HG02852 (cell line): Measurements from ENCODE around the gene PRPF6.

Source experiments
- ATAC-seq: cut with Tn5 transposase; IDR thresholded peaks from one replicate; pipeline ENCODE4 v1.9.1; 2021; ENCODE audit warnings: mild to moderate bottlenecking, moderate library complexity; ENCODE audit not compliant: unreplicated experiment

PRPF6 gene

DNA sequence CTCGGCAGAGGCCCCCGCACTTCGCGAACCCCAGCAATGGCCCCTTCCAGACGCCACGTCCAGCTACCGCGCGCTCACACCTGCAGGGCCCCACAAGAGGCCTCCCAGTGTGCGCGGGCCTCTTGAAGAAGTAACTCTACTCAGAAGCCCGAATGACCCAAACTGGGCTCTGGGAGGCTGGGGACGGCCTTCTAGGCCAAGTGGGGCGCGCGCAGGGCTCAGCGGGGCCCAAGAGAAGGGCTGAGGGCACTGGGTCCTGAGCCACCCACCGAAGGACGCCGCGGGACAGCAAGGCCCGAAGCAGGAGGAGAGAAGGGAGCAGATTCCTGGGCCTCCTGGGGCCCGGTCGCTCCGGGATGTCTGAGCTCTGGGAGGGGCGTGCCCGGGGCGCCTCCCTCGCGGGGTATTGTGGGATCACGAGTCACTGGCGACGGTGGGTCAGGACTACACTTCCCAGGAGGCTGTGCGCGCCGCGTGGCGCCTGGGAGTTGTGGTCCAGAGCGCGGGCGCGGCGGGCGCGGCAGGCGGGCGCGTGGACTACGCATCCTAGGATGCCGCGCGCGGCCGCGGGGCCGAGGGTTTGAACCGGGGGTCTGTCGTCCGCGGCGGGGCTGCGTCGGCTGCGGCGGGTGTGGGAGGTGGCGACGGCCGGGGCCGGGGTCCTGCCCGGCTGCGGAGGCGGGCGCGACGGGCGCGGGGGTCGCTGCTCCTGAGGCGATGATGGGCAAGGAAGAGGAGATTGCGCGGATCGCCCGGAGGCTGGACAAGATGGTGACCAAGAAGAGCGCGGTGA lies 81.9 kb downstream of the PRPF6 start, which contains the start of gene TCEA2:
TCEA2 (plus strand) TSS at position 603 of the 793 bp plus-strand sequence; CDS start at position 718, 115 bp downstream.
- peak; percentile 89 for ATAC-seq

DNA sequence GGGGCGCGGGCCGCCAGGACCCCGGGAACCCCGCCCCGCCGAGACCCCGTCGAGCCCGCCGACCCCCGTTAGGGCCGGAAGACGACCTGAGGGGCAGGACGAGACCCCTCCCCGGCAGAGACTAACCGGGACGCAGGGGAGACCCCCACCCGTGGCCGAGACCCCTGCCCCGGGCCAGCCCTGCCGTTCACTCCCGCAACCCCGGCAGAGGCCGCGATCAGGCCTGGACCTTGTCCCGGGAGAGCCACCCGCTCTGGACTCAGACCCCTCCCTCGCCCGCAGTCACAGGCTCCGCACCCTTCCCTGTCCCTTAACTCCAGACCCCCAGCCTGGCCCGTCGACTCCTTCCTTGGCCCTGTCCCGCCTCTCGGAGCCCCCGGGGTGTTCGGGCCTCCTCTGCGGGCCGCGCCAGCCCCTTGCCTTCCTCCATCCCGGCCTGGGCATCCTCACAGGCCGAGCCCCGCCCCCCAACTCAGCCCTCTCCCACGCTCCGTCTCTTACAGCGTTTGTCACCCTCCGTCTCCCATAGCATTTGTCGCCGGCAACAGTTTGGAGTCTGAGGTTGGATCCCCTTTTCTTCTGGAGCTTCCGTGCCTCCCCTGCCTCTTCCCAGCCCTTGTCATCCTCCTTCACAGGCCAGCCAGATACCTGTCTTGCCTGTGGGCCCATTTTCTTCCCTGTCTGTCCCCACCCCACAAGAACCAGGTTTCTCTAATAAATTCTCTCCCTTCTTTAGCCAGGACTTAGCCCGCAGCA lies 82.6 kb downstream of the PRPF6 start:
- no peak for ATAC-seq

GRCh38 chr20:64064145-64064698 lies 83.3 kb downstream of the PRPF6 start:
- no peak for ATAC-seq

DNA sequence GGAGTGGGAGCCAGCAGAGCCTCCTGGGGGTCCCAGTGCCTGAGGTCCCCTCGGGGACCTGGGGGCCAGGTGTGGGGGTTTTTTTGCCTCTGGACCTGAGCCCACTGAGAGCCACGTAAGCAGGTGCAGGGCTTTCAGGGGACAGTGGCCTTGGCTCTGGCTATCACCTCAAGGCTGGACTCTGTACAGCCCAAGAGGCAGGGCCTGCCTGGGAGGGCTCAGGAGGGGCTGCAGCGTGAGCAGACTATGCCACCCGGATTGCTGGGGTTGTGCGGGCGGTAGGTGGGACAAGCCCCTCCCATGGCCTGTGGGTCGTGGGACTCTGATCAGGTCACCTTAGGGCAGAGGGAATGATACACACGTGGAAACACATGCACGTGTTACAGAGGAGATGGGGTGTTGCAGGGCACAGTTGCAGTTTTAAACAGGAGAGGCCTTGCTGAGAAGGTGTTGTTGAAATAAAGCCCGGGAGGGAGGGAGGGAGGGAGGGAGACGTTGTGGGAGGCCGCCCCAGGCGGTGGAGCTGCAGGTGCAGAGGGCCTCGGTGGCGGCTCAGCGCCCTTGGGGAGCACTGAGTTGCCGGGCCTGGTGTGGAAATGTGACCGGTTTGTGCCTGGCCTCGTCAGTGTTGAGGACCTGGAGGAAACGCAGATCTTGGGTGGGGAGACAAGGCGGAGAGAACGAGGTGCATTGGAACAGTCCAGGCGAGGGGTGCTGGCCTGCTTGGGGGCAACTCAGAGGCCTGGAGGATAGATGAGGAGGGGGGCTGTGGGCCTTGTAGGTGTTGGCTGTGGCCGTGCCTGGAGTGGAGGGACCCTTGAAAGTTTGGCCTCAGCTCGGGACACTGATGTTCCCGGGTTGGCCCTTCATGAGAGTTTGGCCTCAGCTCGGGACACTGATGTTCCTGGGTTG lies 84.4 kb downstream of the PRPF6 start:
- ATAC-seq = no peak

- ATAC-seq = no peak
Observed at GRCh38 chr20:64065974-64066343, 85.0 kb downstream of the PRPF6 start.

DNA sequence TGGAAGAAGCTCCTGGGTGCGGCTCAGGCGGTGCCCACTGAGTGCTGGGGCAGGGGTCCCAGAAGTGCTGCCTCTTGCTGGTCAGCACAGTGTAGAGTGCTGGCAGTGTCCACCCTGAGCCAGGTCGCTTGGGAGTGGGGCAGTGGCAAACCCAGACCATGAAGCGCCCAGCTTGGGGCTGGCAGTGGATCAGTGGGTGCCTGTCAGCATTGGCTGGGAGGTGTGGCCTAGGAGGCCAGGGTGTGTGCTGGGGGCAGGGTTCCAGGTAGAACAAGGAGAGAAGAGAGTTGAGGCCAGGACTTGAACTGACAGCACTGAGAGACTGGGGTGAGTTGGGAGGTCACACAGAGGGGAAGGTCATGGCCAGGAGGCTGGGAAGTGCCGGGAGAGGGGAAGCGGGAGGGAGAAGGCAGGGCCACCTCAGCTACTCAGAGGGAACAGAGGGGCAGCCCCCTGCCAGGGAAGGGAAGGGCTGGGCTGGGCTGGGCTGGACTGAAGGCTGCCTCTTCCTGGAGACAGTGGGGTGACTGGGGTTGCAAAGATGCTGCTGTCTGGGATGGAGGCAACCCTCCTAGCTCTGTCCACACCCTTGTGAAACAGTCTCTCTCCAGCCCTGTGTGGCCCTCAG lies 86.2 kb downstream of the PRPF6 start:
- no peak for ATAC-seq

DNA sequence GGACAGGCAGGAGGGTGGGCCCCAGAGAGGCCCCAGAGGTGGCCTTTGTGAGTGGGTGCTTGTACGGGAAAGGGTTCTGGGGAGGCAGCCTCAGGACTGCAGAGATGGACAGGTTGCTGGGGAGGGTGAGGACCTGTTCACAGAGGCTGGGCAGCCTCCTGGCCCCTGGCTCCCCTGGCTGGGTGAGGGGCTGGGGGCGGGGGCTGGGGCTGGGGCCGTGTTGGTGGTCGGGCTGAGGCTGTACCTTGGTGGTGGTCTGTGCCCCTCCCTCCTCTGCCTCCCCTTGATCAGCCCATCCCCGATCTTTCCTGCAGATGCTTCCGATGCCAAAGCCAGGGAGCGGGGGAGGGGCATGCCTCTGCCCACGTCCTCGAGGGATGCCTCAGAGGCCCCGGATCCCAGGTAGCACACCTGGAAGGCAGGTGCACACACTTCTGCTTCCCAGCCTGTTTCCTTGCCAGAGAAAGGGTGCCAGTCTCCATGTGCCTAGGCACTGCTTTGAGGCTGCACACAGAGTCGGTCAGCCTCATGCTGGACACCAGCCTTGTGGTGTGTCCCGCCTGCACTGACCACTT lies 86.9 kb downstream of the PRPF6 start:
- ATAC-seq = no peak

DNA sequence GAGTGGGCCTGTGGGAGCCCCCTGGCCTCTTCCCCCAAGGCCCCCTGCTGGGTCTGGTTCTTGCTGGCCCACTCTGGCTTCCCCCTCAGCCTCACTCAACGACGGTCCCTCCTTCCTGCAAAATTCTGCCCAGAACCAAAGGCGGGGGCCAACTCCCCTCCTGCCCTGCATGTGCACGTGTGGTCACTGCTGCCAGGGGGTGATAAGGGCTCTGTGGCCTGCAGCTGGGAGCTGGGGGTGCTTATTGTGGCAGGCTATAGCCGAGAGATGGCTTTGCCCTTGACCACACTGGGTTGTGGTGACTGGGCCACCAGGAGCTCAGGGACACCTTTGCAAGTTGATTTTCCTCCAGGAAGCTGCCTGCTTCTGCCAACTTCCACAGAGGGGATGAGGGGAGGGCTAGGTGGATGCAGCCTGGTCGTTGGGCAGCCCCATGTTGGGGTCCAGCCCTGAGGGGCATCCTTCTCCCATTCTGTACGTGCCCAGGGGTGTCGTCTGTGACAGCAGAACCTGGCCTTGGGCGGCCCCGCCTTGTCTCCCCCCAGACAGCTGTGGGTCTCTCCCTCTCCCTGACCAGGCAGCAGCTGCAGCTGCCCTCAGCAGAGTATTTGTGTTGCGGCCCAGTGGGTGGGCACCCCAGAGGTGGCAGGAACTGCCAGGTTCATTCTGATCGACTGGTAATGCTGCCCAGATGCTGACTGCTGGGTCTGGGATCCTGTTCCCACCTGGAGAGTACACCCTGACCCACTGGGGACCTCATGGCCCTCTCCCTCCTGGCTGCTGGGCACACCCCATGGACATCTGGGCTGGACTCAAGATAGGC lies 87.7 kb downstream of the PRPF6 start:
- ATAC-seq = no peak

GRCh38 chr20:64069209-64069613 lies 88.3 kb downstream of the PRPF6 start:
- ATAC-seq = no peak

DNA sequence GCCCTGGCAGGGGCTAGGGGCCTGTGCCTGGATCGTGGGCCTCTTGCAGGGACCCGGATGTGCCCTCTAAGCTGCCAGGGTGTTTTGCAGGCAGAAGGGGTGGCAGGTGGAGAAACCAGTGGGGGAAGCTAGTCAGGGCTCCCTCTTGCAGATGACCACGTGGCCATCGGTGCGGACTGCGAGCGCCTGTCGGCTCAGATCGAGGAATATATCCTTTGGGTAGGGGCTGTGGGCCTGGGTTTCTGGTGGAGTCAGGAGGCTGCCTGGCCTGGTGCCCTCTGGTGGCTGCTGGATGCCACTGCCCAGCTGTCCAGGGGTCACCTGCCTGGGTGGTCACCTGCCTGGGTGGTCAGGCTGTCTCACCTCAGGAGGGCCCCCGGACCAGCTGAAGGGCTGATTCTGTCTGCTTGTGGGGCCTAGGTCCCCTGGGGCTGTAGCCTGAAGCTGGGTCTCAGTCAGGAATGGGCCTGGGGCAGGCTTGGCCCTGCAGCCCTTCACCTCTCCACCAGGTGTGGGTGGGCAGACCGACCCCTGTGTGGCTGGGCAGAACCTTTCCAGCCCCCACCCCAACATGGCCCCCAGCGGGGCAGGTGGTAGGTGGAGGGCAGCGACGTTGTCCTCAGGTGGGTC lies 88.8 kb downstream of the PRPF6 start:
- ATAC-seq = no peak

GRCh38 chr20:64070244-64070993 lies 89.5 kb downstream of the PRPF6 start:
- ATAC-seq = no peak

DNA sequence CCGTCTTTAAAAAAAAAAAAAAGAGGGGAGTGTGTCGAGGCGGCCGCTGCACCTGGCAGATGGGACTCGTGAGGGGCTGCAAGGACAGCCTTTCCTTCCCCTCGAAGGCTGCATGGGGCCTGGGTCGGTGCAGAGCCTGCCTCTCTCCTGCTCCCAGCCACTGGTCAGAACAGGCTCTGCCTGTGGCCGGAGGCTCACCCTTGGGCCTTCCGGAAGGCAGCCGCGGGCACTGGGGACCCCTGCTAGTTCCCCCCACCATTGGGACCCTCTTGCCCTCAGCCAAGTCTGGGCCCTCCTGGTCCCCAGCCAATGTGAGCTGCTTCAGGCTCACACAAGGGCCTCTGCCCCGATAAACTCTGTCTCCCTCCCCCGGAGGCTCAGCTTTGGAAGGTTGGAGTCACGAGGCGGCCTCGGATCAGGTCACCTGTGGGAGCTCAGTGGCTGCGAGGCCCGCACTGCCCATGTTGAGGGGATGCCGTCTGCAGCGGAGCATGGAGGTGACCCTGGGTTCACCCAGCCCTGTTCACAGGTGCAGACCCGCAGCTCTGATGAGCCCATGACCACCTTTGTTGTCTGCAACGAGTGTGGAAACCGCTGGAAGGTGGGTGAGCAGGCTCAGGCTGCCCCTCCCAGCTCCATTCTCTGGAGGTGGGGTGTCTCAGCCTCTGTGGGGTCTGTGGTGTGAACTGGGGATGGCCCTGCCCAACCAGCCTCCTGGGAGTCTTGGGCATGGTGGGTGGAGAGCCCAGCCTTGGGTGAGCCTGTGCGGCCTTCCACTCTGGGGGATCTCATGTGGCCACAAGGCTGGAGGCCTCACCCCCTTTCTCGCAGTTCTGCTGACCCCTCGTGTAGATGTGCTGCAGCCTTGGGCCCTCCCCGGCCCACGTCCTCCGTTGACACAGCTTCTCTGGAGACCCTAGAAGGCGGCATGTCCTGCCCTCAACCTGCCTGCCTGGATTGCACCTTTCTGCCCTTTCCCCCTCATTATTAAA lies 90.7 kb downstream of the PRPF6 start:
- no peak for ATAC-seq

GRCh38 chr20:64072498-64073063 lies 91.6 kb downstream of the PRPF6 start:
- no peak for ATAC-seq

DNA sequence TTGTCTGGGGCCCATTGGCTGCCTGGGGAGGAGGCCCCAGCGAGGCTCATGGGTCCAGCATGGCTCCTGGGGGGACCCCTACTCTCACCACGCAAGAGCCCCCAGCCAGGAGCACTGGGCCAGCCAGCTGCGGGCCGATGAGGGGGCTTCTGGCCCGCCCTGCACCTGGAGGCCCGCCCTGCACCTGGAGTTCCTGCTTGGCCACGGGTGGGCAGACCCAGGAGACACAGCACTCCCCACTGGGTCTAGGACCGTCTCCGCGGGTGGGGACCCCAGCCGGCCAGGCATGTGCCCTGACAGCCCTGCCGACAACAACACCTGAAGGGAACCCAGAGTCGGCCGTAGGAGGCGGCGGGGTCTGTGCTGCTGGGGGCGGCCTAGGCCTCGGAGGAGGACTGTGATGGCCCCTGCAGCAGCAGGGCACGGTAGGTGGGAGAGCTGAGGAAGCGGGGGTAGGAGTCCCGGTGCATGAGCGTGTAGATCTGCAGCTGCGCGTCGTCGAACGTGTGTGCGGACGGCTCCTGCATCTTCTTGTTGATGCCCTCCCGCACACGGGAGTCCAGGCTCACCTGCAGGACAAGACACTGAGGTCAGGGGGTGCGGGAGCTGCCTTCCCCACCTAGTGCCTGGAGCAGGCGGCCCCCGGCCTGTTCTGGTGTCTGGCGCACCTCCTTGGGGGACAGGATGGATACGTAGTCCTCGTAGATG lies 92.7 kb downstream of the PRPF6 start:
- no peak for ATAC-seq

DNA sequence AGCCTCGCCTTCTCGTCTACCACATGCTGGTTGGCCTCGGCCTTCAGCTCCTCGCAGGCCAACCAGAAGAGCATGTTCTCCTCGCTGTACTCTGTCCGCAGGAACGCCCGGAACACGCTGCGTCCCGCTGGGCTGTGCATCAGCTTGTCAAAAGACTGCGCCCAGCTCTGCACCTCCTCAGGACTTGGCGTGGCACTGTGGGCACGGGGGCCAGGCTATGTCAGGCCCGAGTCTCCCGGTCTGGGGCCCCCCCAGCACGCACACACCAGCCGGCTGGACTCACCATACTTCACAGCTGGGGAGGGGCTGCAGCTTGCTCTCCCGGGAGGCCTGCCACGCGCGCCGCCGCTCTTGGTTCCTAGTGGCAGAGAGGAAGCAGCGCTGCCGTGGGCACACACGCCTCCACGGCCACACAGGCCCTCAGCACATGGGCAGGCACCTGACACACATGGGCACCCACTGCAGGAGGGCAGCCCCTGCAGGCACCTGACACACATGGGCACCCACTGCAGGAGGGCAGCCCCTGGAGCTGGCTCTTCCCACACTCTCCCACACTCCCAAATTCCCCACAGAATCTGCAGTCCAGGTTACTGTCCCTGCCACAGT lies 93.4 kb downstream of the PRPF6 start:
- ATAC-seq = no peak
